Measurements from ENCODE around the gene SLC35E2B. TPM values are rescaled to one million over a fixed set of nuclear protein-coding genes. Genes with fewer than 3 reads are reported as not detected.

SLC35E2B gene
- total RNA-seq, 1 donor from 2014 or later: 119 TPM

DNA sequence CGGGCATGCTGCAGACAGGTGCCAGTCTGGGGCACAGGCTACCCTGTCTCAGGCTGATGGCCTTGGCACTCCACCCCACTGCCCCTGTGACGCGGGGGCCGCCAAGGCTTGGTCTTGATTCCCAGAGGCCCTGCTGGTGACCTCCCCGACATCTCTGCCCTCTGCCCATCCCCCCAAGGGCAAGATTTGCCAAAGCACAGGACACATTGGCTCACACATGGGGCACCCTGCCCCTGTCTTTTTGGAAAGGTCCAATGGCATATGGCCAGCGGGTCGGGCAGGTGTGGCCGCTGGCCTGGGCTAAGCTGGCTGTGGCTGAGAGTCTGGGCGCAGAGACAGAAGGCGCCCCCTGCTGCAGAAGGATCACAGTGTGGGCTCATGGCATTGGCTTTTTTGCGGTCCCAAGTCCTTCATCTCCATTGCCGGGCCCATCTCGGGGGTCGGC is 72.7 kb downstream of the SLC35E2B start:
- no peak for TF ChIP-seq CTCF (IDR thresholded peaks at IDR 0.05; ENCODE audit: unreplicated experiment)
- Mint-ChIP-seq H3K4me1 (peaks cover 13% of the 10 kb centered on the region), H3K9me3 (no peaks in the 10 kb centered on the region), H3K4me3 (no peak overlapping the region), H3K36me3 (peaks cover 5% of the 10 kb centered on the region), H3K27me3 (ENCODE audit: low read depth) (no peaks in the 10 kb centered on the region), H3K27ac (no peak overlapping the region)
- DNase-seq (ENCODE audit: low spot score in 2 of 2, unreplicated experiment in 2 of 2): no peak

DNA sequence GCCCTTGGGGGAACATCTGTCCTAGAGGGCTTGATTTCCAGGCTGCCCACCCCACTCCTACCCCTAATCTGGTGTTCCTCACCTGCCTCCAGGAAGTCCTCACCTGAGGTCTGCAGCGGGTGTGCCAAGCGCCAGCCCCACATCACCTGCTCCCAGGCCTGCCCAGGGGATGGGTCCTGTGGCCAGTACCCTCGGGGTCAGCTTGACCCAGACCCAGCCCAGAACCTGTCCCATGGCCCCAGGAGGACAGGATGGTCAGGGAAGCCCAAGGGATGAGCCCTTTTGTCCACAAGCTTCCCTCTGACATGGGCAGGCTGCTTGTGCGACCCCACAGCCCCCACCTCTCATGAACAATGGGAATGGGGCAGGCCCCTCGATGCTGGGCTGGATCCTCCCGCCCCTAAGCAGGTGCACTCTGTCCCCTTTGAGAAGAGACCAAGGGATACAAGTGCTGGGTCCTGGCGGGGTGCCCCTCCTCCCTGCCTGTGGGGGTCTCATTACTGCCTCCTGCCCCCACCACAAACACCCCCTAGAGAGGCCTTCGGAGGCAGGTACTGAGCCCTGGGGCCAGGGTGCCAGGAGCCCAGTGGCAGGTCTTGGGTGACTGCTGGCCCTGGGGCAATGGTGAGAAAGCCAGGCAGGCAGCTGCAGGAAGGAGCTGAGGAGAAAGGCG is 74.1 kb downstream of the SLC35E2B start:
- H3K4me1 Mint-ChIP-seq: peaks cover 22% of the 10 kb centered on the region
- H3K27ac Mint-ChIP-seq: no peak overlapping the region
- no peaks in the 10 kb centered on the region for H3K27me3 Mint-ChIP-seq (ENCODE audit: low read depth)
- TF ChIP-seq CTCF (IDR thresholded peaks at IDR 0.05; ENCODE audit: unreplicated experiment): no peak
- H3K9me3 Mint-ChIP-seq: no peaks in the 10 kb centered on the region
- H3K4me3 Mint-ChIP-seq: no peak overlapping the region
- peak in 1 of 2 experiments; percentile 16 for DNase-seq (ENCODE audit: low spot score in 2 of 2, unreplicated experiment in 2 of 2)
- peaks cover 5% of the 10 kb centered on the region for H3K36me3 Mint-ChIP-seq

GRCh38 chr1:1617925-1618324 is 74.7 kb downstream of the SLC35E2B start:
- Mint-ChIP-seq H3K36me3 (peaks cover 5% of the 10 kb centered on the region), H3K9me3 (no peaks in the 10 kb centered on the region), H3K4me1 (peaks cover 23% of the 10 kb centered on the region), H3K27me3 (ENCODE audit: low read depth) (no peaks in the 10 kb centered on the region), H3K4me3 (peak overlapping the region; percentile 80), H3K27ac (no peak overlapping the region)
- TF ChIP-seq CTCF (IDR thresholded peaks at IDR 0.05; ENCODE audit: unreplicated experiment): no peak
- DNase-seq (ENCODE audit: low spot score in 2 of 2, unreplicated experiment in 2 of 2): no peak

DNA sequence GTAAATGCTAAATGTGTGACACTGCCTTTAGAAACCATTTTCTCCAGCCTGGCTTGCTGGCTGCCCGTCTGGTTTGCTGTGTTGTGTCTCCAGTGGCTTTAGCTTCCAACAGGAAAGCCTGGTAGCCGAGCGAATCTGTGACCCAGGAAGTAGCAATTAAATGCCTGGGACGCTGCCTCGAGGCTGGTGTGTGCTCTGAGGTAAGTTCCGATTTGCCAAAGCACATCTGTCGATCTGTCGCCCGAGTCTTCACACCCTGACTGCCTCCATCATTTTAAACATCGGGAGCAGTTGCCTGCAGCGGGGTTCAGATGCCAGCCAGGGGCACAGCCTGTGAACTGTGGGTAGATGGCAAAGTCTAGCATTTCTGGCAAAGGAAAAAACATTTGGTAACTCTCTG is 75.1 kb downstream of the SLC35E2B start:
- Mint-ChIP-seq H3K36me3 (peaks cover 5% of the 10 kb centered on the region), H3K4me1 (peaks cover 23% of the 10 kb centered on the region), H3K4me3 (peak overlapping the region; percentile 80), H3K9me3 (no peaks in the 10 kb centered on the region), H3K27me3 (ENCODE audit: low read depth) (no peaks in the 10 kb centered on the region), H3K27ac (no peak overlapping the region)
- DNase-seq (ENCODE audit: low spot score in 2 of 2, unreplicated experiment in 2 of 2): no peak
- TF ChIP-seq CTCF (IDR thresholded peaks at IDR 0.05; ENCODE audit: unreplicated experiment): no peak

DNA sequence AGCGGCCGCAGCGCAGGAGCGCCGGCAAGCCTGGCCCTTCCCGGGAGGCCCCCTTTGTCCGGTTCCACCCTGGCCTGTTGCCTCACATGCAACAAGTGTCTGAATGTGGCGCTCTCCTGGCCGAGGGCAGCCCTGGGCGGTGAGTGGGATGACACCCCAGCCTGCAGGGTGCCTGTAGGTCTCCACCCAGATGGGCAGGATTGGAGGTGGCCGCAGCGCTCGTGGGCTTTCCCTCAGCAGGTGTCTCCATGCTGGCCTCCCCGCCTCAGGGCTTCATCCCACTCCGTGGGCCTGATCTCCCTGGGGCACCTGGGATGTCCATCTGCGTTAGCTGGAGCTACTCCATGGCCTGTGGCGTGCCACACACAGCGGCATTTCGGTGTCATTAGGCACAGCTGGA is 75.8 kb downstream of the SLC35E2B start:
- no peaks in the 10 kb centered on the region for H3K27me3 Mint-ChIP-seq (ENCODE audit: low read depth)
- peak overlapping the region; percentile 80 for H3K4me3 Mint-ChIP-seq
- peaks cover 8% of the 10 kb centered on the region for H3K36me3 Mint-ChIP-seq
- H3K4me1 Mint-ChIP-seq: peaks cover 25% of the 10 kb centered on the region
- no peak overlapping the region for H3K27ac Mint-ChIP-seq
- no peak for DNase-seq (ENCODE audit: low spot score in 2 of 2, unreplicated experiment in 2 of 2)
- no peaks in the 10 kb centered on the region for H3K9me3 Mint-ChIP-seq
- TF ChIP-seq CTCF (IDR thresholded peaks at IDR 0.05; ENCODE audit: unreplicated experiment): no peak
